Measurements from ENCODE around the gene CERS1. TPM values are rescaled to one million over a fixed set of nuclear protein-coding genes. Genes with fewer than 3 reads are reported as not detected.

CERS1 gene
- polyA plus RNA-seq, 2 of the 4 experiments (the other 2 are of a cell fraction) = 1.7 to 3.4 TPM

- POLR2A ChIA-PET = no interaction called here
- Histone ChIP-seq H3K4me1 (peaks cover 7% of the 10 kb centered on the region; the same call in 2 of the 3 replicates), H3K27ac (no peak overlapping the region), H3K9me3 (no peaks in the 10 kb centered on the region), H3K4me3 (no peak overlapping the region), H3K4me2 (no peak overlapping the region)
- TF ChIP-seq HDAC2 (IDR thresholded peaks at IDR 0.05) (no peak), CTCF (IDR thresholded peaks at IDR 0.05) (no peak), REST (IDR thresholded peaks at IDR 0.05) (no peak), CHD2 (IDR thresholded peaks at IDR 0.05; ENCODE audit: low read length, partially characterized antibody) (no peak), EHMT2 (IDR thresholded peaks at IDR 0.05; ENCODE audit: low read depth) (no peak), ZSCAN20 (CRISPR knock-in tag; IDR thresholded peaks at IDR 0.05) (no peak), NR3C1 (IDR thresholded peaks at IDR 0.05) (no peak), HOXA7 (CRISPR knock-in tag; IDR thresholded peaks at IDR 0.05) (no peak)
- no peak for FAIRE-seq
- no peak for ATAC-seq
- CTCF ChIA-PET = interaction anchor here (1.2 to 1.4 kb wide), 2 partner anchors 10 to 24 kb away, joined by 3 read pairs; no protein-coding TSS in a partner anchor
- WGBS (ENCODE audit: missing lambda C conversion rate) = 66% methylated on average over 10 of the region's 10 CpGs
- DNase-seq (ENCODE audit: low read depth in 1 of 2, low spot score in 1 of 2) = no peak
Observed at GRCh38 chr19:18889949-18890745, 5.8 kb downstream of the CERS1 start.

DNA sequence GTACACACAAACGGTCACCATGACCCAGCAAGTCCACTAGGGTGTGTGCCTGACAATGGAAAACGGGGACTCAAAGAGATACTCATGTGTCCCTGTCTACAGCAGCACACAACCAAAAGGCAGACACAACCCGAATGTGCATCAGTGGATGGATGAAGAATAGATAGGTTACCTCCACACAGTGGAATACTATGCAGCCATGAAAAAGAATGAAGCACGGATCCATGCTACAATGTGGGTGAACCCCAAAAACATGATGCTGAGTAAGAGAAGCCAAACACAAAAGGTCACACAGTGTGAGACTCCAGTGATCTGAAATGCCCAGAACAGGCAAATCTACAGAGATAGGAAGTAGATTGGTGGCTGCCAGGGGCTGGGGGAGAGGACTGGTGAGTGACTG lies 9.0 kb downstream of the CERS1 start:
- Histone ChIP-seq H3K4me3 (no peak overlapping the region), H3K4me1 (no peaks in the 10 kb centered on the region), H3K27ac (no peak overlapping the region), H3K9me3 (no peaks in the 10 kb centered on the region), H3K4me2 (no peak overlapping the region)
- ChIA-PET POLR2A (no interaction called here), CTCF (no interaction called here)
- DNase-seq (ENCODE audit: low read depth in 1 of 2, low spot score in 1 of 2) (no peak), FAIRE-seq (no peak), ATAC-seq (no peak)
- 81% methylated on average over 4 of the region's 4 CpGs for WGBS (ENCODE audit: missing lambda C conversion rate)
- TF ChIP-seq, protein P1, sequence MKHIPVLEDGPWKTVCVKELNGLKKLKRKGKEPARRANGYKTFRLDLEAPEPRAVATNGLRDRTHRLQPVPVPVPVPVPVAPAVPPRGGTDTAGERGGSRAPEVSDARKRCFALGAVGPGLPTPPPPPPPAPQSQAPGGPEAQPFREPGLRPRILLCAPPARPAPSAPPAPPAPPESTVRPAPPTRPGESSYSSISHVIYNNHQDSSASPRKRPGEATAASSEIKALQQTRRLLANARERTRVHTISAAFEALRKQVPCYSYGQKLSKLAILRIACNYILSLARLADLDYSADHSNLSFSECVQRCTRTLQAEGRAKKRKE (CRISPR knock-in tag; IDR thresholded peaks at IDR 0.05; ENCODE audit: low read depth) = no peak

DNA sequence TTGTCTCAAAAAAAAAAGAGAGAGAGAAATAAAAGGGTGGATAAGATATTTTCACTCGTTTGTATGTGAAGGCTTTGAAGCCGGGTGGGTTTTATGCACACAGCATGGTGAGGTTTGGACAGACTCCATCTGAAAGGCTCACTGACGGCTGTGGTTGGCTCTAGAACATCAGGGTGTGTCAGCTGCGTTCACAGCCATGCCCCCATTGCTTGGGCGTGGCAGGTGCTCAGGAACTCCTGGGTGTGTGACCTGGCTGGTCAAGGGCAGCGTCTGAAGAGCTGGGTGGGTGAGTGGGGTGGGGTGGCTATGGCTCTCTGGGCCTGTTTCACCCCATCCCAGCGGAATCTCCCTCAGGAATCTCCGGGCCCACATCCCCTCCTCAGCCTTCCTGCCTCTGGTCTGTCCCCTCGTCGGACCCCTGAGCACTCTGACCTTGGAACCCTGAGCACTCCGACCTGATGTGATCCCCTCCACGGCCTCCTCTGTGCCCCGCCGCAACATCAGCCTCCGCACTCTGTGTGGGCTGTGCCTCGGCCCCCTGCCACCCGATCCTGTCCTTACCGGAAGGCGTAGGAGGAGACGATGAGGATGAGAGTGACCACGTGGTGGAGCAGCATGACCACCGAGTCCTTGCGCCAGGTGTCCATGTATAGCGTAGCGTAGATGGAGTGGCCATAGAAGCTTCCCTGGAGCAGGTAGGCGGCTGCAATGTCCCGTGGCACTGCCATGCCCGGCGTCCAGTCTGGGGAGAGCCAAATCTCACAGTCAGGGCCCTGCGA lies 12.2 kb downstream of the CERS1 start:
- DNase-seq (ENCODE audit: low read depth in 1 of 2, low spot score in 1 of 2) (no peak), FAIRE-seq (no peak), ATAC-seq (no peak)
- Histone ChIP-seq H3K4me1 (no peaks in the 10 kb centered on the region), H3K4me3 (no peak overlapping the region), H3K9me3 (no peaks in the 10 kb centered on the region), H3K4me2 (no peak overlapping the region), H3K27ac (no peak overlapping the region)
- CTCF ChIA-PET = interaction anchor here (0.6 to 1.3 kb wide), 4 partner anchors 16 to 433 kb away, joined by 3 to 5 read pairs (median 4); no protein-coding TSS in a partner anchor
- POLR2A ChIA-PET = no interaction called here
- WGBS (ENCODE audit: missing lambda C conversion rate) = 79% methylated on average over 19 of the region's 30 CpGs
- TF ChIP-seq CEBPB (IDR thresholded peaks at IDR 0.05) (no peak), BHLHE40 (IDR thresholded peaks at IDR 0.05; ENCODE audit: low read depth, low read length) (no peak), PBX3 (IDR thresholded peaks at IDR 0.05) (no peak), TFCP2L1 (CRISPR knock-in tag; IDR thresholded peaks at IDR 0.05) (no peak), REST (IDR thresholded peaks at IDR 0.05) (no peak), CBX8 (IDR thresholded peaks at IDR 0.05) (no peak), HMGXB4 (CRISPR knock-in tag; IDR thresholded peaks at IDR 0.05; ENCODE audit: borderline replicate concordance) (no peak), NR3C1 (IDR thresholded peaks at IDR 0.05) (no peak), PHF8 (IDR thresholded peaks at IDR 0.05; ENCODE audit: borderline replicate concordance, low read depth) (no peak)
